HepG2 (cell line): ENCODE data around the gene CYP17A1.

Experiments
- FOSL1 ChIP-seq: sonication (generic); formaldehyde crosslinking; IDR thresholded peaks from 2 replicates; pipeline ENCODE4 v1.9.0; 2021; ENCODE audit warnings: missing genetic modification reagents, borderline replicate concordance
- NFKBIZ ChIP-seq: IDR thresholded peaks from 2 replicates; pipeline ENCODE4 v1.6.1; 2018; ENCODE audit warnings: missing genetic modification reagents, missing compliant biosample characterization
- ZNF644 ChIP-seq: IDR thresholded peaks from 2 replicates; pipeline ENCODE4 v1.6.1; 2016; ENCODE audit warnings: low read depth

GRCh38 chr10:102796407-102797176 lies 40.6 kb downstream of the CYP17A1 start:
- TF ChIP-seq FOSL1 = no peak
- TF ChIP-seq NFKBIZ (CRISPR knock-in tag) = no peak
- no peak for TF ChIP-seq ZNF644 (CRISPR knock-in tag)
